ENCODE measurements around the gene GSTM3.
"Not testable (repeated sequence)": the region's sequence is repeated elsewhere in the genome, so short reads cannot be mapped to it uniquely, and the experiment has no call there.

Gene GSTM3

DNA sequence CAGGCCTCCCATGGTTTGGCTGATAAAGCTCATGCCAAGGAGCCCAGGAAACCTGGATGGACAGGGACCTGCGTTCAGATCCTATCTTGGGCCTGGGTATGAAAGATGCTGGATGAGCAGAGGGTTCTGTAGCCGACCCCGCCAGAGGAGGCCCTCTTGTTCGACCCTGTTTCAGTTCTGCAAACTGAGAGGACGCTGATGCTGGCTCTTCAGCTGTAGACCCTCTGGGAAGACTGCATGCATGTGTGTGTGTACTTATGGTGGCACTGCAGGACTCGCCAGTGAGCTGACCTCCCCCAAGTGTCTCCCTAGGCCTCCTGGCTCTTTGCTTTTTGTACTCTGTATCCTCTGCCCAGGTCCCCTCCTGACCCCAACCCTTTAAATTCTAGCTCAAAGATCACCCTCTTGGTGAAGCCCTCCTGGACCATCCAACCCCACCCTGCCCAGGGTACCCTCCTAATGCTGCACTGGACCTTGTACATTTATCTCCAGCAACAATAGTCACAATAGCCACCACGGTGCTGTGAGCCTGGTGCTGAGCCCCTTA, 21.3 kb upstream of the GSTM3 start:
- DNase-seq (ENCODE audit: low spot score) = no peak

DNA sequence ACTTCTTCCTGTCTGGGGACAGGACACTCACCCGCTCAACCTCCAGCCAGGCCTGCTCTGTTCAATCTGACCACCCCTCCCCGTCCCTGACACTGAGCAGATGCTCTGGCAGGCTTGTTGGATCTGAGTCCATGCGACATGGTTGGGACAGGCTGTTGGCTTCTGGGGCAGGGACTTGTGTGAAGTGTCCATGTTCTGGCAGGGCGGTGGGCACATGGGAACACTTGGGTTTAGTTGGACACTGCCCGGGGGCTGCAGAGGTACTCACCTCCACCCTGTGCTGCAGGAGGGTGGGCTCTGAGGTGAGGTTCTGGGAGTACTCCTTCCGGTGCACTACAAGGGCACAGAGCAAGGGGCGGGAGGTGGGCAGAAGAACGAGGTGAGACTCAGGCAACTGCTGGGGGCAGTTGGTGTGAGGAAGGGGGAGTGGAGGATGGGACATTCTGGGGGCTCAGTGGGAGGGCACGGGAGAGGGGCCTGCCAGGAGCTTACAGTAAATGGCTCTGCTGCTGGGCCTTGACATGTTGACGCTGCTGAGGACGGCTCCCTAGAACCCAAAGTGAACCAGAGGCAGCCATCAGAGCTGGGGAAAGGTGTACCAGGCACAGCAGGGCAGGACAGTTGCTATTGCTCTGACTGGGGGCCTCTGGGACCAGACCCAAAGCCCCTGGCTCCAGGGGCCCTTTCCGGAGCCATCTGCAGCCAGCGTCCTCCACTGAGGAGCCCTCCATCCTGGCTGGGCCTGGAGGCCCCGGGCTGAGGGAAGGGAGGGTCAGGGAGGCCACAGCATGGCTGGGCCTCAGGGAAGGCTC, 20.6 kb upstream of the GSTM3 start:
- DNase-seq (ENCODE audit: low spot score) = no peak

DNA sequence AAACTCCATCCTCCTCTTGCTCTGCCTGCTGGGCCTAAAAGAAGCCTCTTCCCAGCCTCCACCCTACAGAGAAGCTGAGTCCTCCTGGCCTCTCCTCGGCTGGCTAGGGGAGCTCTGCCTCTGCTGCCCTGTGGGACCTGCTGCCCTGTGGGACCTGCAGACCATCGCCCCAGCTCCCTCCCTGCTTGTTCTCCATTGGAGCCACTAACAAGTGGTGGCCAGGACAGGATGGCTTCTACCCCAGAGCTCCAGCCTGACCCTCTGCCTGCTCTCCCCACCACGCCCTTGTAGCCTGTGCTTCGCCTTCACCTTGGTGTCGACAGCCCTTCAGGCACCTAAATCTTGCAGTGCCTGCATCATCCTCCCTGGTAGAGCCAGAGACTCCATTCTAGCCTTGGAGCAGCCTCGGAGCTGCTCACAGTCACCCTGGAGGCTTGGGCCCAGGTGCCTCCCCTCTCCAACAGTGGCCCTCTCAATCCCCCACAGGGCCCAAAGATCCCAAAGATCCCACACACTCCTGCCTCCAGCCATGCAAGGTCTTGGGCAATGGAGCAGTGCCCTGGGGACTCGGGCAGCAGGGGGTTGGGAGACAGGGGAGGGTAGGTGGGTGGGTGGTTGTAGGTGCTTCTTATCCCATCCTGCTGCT, 19.9 kb upstream of the GSTM3 start:
- no peak for DNase-seq (ENCODE audit: low spot score)

DNA sequence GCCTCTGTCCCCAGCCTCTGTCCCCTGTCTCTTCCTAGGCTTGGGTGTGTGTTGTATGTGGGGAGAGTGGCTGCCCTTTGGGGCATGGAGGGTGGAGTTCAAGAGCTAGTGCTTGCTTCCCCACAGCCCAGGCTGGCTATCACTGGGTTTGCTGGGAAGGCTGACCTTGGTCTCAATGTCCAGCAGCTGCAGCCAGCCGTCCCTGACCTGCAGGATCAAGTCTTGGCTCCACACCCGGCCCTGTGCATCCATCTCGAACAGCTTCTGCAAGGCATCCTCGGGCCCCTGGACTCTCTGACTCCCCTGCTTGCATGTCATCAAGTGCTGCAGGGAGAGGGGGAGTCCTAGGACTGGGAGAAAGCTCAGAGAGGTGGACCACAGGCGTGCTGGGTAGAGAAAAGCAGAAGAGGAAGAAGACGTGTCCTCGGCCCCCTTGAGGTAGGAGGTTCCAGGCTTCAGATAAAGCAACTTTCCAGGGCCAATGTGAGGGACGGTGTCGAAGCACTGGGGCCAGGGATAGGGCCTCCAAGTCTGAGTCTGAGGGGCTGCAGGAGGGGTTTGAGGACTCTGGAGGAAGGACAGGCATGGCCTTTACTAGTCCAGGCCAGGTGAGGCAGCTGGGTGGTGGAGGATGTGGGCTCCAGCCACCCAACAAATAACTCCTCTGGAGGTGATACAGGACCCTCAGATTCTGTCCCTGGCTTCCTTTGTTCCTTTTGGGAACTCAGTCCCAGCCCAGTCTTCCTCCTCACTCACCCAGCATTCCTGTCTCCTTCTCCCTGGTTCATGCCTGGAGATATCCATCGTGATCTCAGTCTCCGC, 18.9 kb upstream of the GSTM3 start:
- DNase-seq (ENCODE audit: low spot score) = no peak

DNA sequence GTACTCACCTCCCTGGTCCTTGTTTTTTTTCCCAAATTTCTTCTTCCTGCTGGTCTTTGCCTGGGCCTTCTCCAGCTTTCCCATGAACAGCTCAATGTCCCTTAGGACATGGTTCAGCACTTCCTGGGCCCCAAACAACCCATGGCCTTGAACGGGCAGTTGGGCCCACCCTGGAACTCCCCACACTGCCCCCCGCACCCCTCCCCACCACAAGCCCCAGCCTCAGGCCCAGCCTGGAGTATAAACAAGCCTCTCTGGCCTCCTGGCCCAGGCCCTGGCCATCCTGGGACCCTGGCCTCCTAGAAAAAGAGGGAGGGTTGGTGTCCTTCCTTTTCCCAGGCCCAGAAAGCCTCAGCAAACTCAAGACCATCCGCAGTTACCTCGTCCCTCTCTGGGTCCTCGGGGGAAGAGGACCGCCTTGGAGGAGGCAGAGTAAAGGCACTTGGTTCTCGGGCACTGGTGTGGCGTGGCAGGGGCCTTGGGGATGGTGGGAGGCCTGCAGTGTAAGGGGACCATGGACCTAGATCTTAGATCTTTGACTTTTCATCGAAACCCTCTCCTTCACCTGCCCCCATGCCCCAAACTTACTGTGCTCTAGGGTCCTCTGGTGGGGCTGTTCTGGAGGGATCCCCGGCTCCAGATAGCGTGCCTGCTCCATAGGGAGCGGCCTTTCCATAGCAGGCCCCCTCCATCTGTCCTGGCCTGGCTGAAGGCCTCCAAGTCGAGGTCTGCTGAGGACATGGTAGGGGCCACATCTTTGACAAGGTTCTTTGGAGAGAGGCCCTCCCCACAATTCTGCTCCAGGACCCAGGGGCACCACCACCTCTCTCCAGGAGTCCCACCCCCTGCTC, 17.3 kb upstream of the GSTM3 start:
- DNase-seq (ENCODE audit: low spot score) = no peak

DNA sequence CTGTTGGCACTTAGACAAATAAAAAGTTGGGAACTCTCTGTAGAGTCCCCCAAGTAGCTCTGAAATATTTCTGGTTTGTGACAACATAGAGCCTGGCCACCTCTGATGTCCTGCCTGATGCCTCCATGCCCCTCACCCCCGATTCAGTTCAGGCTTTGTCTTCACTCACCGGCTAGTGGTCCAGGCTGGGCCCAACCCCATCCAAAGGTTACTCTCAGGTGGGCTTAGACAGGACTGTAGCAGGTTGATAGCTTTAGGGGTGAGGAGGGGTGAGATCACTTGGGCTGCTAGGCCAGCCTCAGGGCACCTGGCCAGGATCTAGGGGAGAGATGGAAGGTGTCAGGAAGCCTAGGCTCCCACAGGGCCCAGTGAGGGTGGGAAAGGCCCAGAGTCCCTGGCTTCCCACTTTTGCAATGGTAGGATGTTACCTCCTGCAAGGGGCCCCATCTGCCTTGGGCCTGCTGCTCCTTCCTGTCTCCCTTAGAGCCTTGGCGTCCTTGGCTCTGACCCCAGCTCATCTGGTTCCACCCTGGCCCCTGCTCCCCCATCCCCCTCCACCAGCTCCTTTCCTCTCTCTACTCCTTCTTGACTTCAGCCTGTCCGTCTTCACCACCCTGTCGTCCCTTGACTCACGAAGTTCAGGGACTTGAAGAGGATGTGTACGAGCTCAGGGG, 16.1 kb upstream of the GSTM3 start:
- DNase-seq (ENCODE audit: low spot score) = no peak

DNA sequence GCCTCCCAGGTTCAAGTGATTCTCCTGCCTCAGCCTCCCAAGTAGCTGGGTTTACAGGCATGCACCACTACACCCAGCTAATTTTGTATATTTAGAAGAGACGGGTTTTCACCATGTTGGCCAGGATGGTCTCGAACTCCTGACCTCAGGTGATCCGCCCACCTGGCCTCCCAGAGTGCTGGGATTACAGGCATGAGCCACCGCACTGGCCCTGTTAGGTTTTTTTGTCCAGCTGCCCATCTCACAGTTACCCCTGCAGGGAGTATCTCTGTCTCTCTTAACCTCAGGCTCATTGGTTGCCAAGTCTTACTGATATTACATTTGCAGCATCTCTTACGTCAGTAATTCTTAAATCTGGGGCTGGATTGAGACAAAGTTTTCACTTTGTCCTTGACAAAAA, 15.5 kb upstream of the GSTM3 start:
- not testable (repeated sequence) for DNase-seq (ENCODE audit: low spot score)

DNA sequence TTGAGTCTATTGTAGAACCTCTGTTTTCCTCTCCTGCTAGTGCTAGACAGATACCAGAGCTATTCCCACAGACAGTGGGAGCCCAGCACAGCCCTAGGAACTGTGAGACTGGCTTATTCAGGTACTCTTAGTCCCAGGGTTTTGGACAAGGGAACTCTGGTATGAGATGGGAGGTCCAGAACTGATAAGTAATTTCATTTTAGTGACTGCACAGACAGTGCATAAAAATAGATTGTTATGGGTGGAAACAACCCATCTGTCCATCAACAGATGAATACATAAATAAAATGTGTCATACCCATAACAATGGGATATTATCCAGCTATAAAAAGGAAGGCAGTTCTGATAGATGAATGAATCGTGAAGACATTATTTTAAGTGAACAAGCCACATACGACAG, 13.9 kb upstream of the GSTM3 start:
- DNase-seq (ENCODE audit: low spot score) = no peak

DNA sequence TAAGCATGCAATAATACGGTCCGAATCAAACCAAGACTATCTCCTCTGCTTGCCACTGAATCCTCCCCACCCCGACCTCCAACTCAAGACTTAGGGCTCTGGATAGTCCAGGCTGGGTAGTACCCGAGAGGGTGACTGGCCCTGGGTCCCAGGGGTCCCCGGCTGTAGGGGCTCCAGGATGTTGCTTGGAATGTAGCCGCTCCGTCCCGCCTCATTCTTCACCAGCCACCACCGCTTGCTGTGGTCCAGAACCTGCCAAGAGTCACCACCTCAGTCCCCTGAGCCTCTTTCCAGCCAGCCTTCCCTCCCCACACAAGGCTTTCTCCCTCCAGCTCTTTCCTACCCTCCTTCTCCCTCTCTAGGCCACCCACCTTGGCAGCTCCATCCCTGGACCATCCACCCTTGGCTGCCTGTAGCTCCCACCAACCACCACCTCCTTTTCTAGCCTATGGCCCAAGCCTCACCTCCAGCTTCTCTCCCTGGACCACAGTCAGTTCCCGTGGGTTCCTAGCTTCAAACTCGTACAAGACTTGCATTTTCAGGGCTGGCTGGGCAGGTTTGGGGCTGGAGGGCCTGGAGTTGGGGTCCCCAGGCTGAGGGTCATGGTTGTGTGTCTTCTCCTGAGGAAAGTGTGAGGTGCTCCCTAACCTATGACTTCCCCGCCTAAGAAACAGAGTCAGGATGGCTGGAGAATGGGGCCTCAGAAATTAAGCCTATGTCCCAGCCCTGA, 10.9 kb upstream of the GSTM3 start:
- DNase-seq (ENCODE audit: low spot score) = no peak

DNA sequence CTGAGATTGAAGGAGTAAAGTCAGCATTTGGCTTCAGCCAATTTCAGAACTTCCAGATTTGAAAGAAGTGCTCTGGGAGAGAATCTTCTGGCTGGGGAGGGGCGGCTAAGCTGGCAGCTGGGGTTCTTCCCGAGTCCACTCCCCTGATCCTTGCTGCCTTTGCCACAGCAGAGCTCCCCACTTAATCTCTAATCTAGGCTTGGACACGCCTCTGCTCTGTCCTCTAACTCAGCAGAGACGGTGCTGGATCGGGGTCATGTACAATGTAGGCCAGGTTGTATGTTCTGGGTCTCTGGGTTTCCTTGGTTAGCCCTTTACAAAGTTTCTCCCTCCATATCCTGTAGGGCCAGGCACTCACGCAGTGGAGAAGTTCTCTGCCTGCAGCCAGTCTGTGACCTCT, 10.1 kb upstream of the GSTM3 start:
- no peak for DNase-seq (ENCODE audit: low spot score)

DNA sequence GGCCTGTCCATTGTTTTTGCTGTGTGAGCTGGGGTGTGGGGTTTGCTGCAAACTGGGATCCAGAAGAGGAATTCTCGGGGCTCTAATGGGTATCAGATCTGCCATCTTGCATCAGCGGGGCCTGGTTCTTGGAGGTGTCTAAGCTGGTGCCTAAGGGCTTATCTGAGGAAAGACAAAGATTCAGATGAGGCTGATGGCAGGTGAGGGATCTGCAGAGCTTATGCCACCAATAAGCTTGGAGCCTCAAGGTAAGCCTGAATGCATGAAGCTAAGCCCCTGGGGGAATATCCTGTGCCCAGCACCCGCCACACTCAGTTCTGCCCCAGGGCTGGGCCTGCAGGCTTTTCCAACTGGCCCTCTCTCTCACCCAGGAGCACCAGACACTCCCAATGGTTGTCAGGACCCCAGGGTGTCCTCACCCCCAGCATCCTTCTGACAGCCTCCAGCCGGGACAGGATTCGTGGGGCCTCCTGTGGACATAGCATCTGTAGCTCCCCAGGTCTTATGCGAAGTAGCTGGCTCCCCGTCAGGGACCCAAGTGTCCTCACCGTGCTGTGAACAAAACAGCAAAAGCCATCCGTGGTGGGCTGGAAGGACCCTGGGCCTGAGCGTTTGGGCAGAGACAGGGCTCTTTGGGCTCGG, 9.5 kb upstream of the GSTM3 start:
- no peak for DNase-seq (ENCODE audit: low spot score)

DNA sequence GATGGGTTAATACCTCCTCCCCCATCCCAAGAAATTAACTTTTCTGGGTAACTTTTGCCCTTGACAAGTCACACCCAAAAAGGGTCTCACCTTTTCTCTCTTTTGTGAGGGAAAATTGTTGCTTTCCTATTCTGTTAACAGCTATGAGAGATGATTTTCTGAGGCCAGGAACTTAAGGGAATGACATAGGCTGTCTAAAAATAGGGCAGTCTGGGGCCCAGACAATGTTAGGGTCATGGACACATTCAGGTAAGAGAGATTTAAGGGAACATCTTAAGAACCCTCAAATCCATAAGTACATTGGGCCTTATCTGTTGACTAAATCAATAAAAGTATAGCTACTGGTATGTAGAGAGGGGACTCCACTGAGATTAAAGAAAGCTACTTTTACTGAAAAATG, 8.4 kb upstream of the GSTM3 start:
- DNase-seq (ENCODE audit: low spot score) = no peak

DNA sequence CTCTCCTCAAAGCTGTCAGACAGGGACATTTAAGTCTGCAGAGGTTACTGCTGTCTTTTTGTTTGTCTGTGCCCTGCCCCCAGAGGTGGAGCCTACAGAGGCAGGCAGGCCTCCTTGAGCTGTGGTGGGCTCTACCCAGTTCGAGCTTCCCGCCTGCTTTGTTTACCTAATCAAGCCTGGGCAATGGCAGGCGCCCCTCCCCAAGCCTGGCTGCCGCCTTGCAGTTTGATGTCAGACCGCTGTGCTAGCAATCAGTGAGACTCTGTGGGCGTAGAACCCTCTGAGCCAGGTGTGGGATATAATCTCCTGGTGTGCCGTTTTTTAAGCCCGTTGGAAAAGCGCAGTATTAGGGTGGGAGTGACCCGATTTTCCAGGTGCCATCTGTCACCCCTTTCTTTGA, 7.5 kb upstream of the GSTM3 start:
- DNase-seq (ENCODE audit: low spot score) = not testable (repeated sequence)

DNA sequence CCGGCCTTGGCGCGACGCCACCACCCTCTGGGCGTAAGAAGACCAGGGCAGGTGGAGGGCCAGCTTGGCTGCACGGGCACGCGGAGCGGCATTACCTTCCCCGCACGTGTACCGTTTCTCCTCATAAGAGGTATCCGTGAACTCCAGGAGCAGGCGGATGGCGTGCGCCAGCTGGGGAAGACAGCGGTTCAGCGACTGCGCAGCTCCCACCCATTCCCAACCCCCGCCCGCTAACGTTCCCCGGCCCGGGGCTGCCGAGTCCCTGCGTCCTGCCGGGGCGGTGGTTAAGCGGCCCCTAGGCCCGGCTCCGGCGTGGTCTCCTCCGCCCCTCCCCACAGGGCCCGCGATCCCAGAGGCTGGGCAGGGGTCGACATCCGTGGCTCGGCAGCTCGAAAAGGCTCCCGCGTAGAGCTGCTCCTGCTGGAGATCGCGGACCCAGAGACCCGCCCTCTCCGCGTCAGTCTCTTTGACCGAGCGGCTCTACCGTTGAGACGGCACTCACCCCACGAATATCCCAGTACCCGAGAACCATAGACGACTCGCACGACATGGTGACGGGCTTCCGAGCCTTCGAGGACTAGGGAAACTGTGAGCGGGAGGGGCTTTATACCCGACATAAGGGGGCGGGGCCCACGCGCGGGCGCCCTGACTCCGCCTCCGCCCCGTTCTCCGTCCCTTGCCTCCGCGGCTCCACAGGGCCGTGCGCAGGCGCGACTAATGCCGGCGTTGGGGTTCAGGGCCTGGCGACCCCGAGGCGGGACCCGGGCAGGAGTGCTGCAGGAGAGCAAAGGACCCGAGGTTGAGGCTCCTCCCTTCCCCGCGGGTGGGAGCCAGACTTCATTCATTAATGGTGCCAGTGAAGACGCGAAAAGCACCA, 862 bp downstream of the GSTM3 start:
- DNase-seq (ENCODE audit: low spot score) = peak; percentile 42

DNA sequence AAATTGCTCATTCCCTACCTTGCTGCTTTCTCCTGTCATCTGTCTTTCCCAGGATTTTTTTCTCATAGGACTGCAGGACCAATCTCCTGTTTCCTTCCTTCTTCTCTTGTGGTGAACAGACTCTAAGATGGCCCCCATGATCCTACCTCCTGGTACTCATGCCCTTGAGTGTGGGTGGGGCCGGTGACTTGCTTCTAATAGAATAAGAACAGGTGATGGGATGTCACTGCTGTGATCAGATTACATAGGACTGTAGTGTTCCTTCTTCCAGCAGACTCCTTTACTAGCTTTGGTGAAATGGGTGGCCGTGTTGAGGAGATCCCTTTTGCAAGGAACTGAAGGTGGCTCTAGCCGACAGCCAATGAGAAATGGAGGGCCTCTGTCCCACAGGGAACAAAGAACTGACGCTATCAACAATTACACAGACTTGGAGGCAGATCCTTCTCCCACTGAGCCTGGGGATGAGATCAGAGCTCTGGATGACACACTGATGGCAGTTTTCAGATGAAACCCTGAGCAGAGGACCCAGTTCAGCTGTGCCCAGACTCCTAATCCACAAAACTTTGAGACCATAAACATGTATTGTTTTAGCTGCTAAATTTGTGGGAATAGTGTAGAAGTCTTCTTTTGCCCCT, 7.5 kb downstream of the GSTM3 start:
- DNase-seq (ENCODE audit: low spot score) = no peak

DNA sequence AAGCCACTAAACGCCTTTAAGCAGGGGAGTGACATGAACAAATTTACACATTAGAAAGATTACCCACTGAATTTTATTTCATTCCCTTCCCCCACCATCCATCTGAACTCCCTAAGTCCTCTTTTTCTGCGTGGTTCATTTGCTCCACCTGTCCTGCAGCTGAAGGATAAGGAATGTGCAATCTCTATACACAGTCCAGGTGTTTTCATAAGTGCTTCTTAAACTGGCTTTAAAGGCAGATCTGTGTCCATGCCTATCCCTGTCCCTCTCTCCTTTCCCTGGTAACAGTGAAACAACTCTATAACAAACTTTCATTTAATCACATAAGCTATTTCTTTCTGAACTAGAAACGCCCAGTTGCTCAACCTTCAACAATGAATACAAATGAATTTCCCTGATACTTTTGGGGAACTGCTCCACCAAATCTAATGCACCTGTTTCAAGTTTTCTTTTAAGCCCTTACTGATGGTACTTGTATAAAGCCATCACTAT, 8.4 kb downstream of the GSTM3 start:
- DNase-seq (ENCODE audit: low spot score) = no peak

DNA sequence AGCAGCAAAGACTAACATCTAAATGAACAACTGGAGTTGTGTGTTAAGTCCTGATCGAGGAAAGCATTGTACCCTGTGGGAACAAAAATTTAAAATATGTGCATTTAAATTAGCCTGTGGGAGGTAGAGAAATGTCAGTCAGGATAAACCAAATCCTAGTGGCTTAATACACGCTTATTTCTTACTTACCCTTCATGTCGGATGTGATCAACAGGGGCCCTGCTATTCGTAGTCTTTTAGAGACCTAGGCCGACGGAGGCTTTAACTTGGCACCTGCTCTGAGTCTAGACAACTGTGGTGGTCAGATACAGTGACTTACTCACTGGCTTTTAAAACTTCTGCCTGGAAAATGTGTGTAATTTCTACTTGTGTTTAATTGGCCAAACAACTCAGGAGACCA, 10.2 kb downstream of the GSTM3 start:
- no peak for DNase-seq (ENCODE audit: low spot score)

DNA sequence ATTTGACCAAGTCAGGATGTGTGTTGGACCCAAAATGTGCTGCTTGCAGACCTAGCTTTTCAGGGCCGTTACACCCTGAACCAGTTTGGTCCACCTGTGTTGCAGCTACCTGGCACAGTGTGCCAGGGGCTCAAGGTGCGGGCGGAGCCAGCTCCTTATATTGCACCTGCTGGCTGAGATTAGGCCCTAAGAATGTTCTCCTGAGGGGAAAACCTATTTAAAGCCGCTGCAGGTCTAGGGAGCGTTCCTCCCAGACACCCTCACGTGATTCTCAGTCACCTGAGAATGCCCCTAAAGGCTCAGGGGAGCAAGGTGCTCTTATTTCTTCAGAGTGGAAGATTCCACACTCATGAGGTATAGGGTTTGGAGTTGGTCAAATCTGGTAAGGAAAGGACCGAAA, 12.0 kb downstream of the GSTM3 start:
- DNase-seq (ENCODE audit: low spot score) = no peak
